Measurements from ENCODE around the gene TMIGD1. TPM values are rescaled to one million over a fixed set of nuclear protein-coding genes. Genes with fewer than 3 reads are reported as not detected.

TMIGD1 gene
- total and polyA plus RNA-seq, 2 donors (not counting 1 experiment from before 2014, with no cell fraction given), result not detected

DNA sequence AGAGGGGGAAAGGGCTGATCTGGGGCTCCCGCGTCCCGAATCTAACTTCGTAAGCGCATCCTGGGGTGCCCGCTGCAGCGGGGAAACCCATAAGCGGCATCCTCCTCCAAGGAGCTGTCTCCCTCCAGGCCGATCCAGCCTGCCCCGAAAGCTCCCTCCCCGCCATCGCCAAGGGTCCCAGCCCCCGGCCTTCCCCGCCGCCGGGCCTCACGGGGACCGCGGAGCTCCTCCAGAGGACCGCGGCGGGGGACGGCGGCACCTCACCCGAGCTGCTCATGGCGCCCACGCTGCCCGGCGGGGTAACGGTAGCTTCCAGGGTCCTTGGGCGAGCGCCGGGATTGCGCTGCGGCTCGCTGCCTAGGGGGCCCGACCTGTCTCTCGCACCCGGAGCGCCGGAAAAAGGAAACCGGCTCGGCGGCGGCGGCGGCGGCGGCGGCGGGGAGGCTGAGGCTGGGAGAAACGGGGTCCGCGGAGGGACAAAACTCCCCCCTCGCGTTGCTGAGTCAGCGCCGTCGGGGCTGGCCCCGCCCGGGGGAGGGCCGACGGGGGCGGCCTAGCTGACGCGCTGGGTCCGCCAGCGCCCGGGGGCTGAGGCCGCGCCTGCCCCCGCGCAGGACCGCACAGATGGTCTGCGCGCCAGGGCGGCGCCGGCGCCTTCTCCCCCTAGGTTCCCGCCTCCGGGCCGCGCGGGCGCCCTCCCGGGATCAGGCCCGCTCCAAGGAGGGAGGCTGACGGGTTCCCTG lies 42.1 kb downstream of the TMIGD1 start, which contains the start of gene BLMH:
Gene BLMH (minus strand): TSS at position 402 of the 743 bp plus-strand sequence. CDS start 125 bp downstream, at position 277.
- DNase-seq (ENCODE audit: low read depth in 2 of 2), result peak; percentile 81
- Histone ChIP-seq H3K9me3 (ENCODE audit: control insufficient read depth, insufficient read depth, low read depth, low read length) (no peaks in the 10 kb centered on the region), H3K9ac (ENCODE audit: insufficient read depth, low read length) (peak within 1 kb of the TSS; percentile 73), H2AFZ (ENCODE audit: low read length) (peak within 1 kb of the TSS; percentile 95), H3K79me2 (ENCODE audit: control insufficient read depth, insufficient read depth, low read length) (peaks cover 14% of the 10 kb centered on the region), H3K4me2 (ENCODE audit: extremely low read depth, insufficient read depth, low read length) (peak within 1 kb of the TSS; percentile 99), H3K4me1 (ENCODE audit: control insufficient read depth, extremely low read depth, insufficient read depth, low read length) (no peaks in the 10 kb centered on the region), H3K4me3 (replicated peaks in 1 of 4; ENCODE audit: control extremely low read depth in 1 of 4, insufficient read depth in 1 of 4, low read depth in 3 of 4, low read length in 4 of 4) (peak within 1 kb of the TSS; percentile 76 to 85 (median 79)), H3K36me3 (ENCODE audit: control insufficient read depth, insufficient read depth, low read length) (peaks cover 3% of the 10 kb centered on the region), H3K27me3 (ENCODE audit: control insufficient read depth, insufficient read depth, low read length) (no peaks in the 10 kb centered on the region), H4K20me1 (ENCODE audit: control insufficient read depth, extremely low read depth, insufficient read depth, low read length) (no peaks in the 10 kb centered on the region), H3K27ac (ENCODE audit: insufficient read depth, low read length) (peak within 1 kb of the TSS; percentile 75)
- TF ChIP-seq, protein P1, sequence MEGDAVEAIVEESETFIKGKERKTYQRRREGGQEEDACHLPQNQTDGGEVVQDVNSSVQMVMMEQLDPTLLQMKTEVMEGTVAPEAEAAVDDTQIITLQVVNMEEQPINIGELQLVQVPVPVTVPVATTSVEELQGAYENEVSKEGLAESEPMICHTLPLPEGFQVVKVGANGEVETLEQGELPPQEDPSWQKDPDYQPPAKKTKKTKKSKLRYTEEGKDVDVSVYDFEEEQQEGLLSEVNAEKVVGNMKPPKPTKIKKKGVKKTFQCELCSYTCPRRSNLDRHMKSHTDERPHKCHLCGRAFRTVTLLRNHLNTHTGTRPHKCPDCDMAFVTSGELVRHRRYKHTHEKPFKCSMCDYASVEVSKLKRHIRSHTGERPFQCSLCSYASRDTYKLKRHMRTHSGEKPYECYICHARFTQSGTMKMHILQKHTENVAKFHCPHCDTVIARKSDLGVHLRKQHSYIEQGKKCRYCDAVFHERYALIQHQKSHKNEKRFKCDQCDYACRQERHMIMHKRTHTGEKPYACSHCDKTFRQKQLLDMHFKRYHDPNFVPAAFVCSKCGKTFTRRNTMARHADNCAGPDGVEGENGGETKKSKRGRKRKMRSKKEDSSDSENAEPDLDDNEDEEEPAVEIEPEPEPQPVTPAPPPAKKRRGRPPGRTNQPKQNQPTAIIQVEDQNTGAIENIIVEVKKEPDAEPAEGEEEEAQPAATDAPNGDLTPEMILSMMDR (conservative IDR thresholded peaks at IDR 0.05 in 1 of 2, IDR thresholded peaks at IDR 0.05 in 1 of 2; ENCODE audit: low read depth in 1 of 2, low read length in 2 of 2), result no peak
- no peak for TF ChIP-seq EZH2 (IDR thresholded peaks at IDR 0.05; ENCODE audit: low read length, missing control alignments)

DNA sequence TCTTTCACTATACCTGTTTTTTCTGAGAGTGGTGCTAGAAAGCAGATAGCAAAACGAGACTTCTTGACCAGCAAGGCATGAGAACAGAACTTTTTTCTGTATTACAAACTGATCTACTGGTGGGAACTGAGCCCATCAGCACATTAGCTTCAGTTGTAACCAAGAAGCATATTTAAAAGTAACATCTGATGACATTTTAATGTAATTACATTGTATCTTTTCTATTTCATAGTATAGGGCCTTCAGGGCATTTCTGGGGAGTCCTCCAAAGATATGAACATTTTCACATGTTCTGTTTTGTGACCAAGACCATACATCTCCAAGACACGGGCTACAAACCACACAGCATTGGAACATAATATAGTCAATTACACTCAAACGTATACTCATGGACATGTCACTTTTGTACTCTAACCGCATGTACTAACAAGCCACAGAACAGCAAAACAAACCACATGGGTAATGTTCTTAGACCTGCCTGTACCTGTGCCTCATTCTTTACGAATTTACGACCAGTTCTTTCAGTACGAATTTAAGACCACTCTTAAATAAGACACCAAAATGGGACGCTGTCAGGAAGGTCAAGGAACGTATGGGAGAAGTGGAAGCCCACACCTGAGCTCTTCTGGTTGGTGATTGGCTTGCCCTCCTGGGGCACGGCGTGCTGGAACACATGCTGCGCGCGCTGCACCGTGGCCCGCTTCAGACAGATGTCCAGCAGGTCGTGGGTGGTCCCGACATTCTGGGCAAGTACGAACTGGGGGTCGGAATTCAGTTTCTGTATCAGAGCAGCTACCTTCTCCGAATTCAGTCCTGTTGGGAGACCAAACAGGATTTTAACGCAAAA lies 42.9 kb downstream of the TMIGD1 start:
- Histone ChIP-seq H3K27ac (ENCODE audit: insufficient read depth, low read length) (peak overlapping the region; percentile 57), H3K79me2 (ENCODE audit: control insufficient read depth, insufficient read depth, low read length) (peaks cover 14% of the 10 kb centered on the region), H4K20me1 (ENCODE audit: control insufficient read depth, extremely low read depth, insufficient read depth, low read length) (no peaks in the 10 kb centered on the region), H2AFZ (ENCODE audit: low read length) (peak overlapping the region; percentile 69), H3K4me2 (ENCODE audit: extremely low read depth, insufficient read depth, low read length) (peak overlapping the region; percentile 99), H3K4me3 (replicated peaks in 1 of 4; ENCODE audit: control extremely low read depth in 1 of 4, insufficient read depth in 1 of 4, low read depth in 3 of 4, low read length in 4 of 4) (peak overlapping the region; percentile 76 to 85 (median 79)), H3K36me3 (ENCODE audit: control insufficient read depth, insufficient read depth, low read length) (peaks cover 5% of the 10 kb centered on the region), H3K9ac (ENCODE audit: insufficient read depth, low read length) (peak overlapping the region; percentile 73), H3K4me1 (ENCODE audit: control insufficient read depth, extremely low read depth, insufficient read depth, low read length) (no peaks in the 10 kb centered on the region), H3K27me3 (ENCODE audit: control insufficient read depth, insufficient read depth, low read length) (no peaks in the 10 kb centered on the region), H3K9me3 (ENCODE audit: control insufficient read depth, insufficient read depth, low read depth, low read length) (no peaks in the 10 kb centered on the region)
- no peak for TF ChIP-seq EZH2 (IDR thresholded peaks at IDR 0.05; ENCODE audit: low read length, missing control alignments)
- TF ChIP-seq, protein P1 (conservative IDR thresholded peaks at IDR 0.05 in 1 of 2, IDR thresholded peaks at IDR 0.05 in 1 of 2; ENCODE audit: low read depth in 1 of 2, low read length in 2 of 2), result no peak
- DNase-seq (ENCODE audit: low read depth in 2 of 2), result peak; percentile 29 to 35

- Histone ChIP-seq H3K9me3 (ENCODE audit: control insufficient read depth, insufficient read depth, low read depth, low read length) (no peaks in the 10 kb centered on the region), H3K4me3 (replicated peaks in 1 of 4; ENCODE audit: control extremely low read depth in 1 of 4, insufficient read depth in 1 of 4, low read depth in 3 of 4, low read length in 4 of 4) (peak overlapping the region in 1 of 4 experiments; percentile 76), H3K4me1 (ENCODE audit: control insufficient read depth, extremely low read depth, insufficient read depth, low read length) (no peaks in the 10 kb centered on the region), H3K4me2 (ENCODE audit: extremely low read depth, insufficient read depth, low read length) (peak overlapping the region; percentile 99), H3K9ac (ENCODE audit: insufficient read depth, low read length) (no peak overlapping the region), H3K27ac (ENCODE audit: insufficient read depth, low read length) (no peak overlapping the region), H3K36me3 (ENCODE audit: control insufficient read depth, insufficient read depth, low read length) (peaks cover 5% of the 10 kb centered on the region), H4K20me1 (ENCODE audit: control insufficient read depth, extremely low read depth, insufficient read depth, low read length) (no peaks in the 10 kb centered on the region), H2AFZ (ENCODE audit: low read length) (no peak overlapping the region), H3K27me3 (ENCODE audit: control insufficient read depth, insufficient read depth, low read length) (no peaks in the 10 kb centered on the region), H3K79me2 (ENCODE audit: control insufficient read depth, insufficient read depth, low read length) (peaks cover 14% of the 10 kb centered on the region)
- TF ChIP-seq, protein P1 (conservative IDR thresholded peaks at IDR 0.05 in 1 of 2, IDR thresholded peaks at IDR 0.05 in 1 of 2; ENCODE audit: low read depth in 1 of 2, low read length in 2 of 2), result no peak
- no peak for TF ChIP-seq EZH2 (IDR thresholded peaks at IDR 0.05; ENCODE audit: low read length, missing control alignments)
- DNase-seq (ENCODE audit: low read depth in 2 of 2), result no peak
These were observed 43.8 kb downstream of the TMIGD1 start for GRCh38 chr17:30290077-30290476.
